GM18508 (cell line): ENCODE results near the gene PRIM1.

Experiments
- ATAC-seq: cut with Tn5 transposase; IDR thresholded peaks from one replicate; pipeline ENCODE4 v1.9.1; 2021; ENCODE audit warnings: moderate number of reproducible peaks; ENCODE audit not compliant: insufficient read depth, unreplicated experiment

Gene PRIM1

DNA sequence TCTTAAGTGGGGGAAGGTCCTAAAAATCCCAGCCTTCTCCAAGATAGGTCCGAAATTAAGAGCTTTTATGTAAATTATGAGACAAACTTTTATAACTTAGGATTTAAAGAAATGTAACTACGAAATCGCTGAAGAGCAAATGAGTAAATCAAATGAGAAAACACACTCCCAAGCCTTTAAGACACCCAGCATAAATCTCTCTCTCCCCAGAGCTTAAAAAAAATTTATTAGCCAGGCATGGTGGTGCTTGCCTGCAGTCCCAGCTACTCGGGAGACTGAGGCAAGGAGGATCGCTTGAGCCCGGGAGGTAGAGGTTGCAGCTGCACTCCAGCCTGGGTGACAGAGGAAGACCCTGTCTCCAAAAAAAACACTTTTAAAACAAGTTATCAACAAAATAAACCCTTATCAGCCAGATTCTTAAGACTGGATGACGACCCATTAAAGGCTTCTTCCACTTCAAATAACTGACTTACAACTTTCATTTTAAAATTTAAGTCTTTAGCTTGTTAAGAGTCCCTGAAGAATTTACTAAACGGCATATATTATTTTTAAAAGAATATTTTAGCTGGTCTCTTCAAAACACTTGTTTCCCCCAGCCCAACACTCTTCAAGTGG lies 67.3 kb downstream of the PRIM1 start:
- no peak for ATAC-seq

DNA sequence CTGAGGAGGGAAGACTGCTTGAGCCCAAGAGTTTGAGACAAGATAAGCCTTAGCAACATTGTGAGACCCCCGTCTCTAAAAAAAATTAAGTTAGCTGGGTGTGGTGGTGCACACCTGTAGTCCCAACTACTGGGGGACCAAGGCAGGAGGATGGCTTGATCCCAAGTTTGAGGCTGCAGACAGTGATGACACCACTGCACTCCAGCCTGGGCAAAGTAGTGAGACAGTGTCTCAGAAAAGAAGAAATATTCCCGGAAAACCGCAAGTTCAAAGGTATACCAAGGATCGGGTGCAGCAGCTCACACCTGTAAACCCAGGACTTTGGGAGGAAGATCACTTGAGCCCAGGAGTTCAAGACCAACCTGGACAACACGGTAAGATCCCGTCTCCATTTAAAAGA lies 69.8 kb downstream of the PRIM1 start:
- no peak for ATAC-seq
